Activated CD4-positive, alpha-beta T cell treated with anti-CD3 and anti-CD28 coated beads, Interleukin-2, amount 50 U/mL, for 48 hours (primary cell): ENCODE measurements around the gene TDRD9.

ENCODE experiments used
- DNase-seq, 2 experiments: peaks; one replicate each; pipeline ENCODE4 v3.0.0-alpha.2; 2020

Gene TDRD9

GRCh38 chr14:104034976-104035699 lies 106.9 kb downstream of the TDRD9 start:
- DNase-seq, result no peak

- no peak for DNase-seq
These were observed 108.0 kb downstream of the TDRD9 start for GRCh38 chr14:104036212-104036611.

- no peak for DNase-seq
These were observed 108.8 kb downstream of the TDRD9 start for GRCh38 chr14:104037074-104037473.

- DNase-seq, result no peak
These were observed 109.6 kb downstream of the TDRD9 start for GRCh38 chr14:104037903-104038302.

- DNase-seq, result no peak
These were observed 111.0 kb downstream of the TDRD9 start for GRCh38 chr14:104039214-104039613.

GRCh38 chr14:104040539-104040938 lies 112.3 kb downstream of the TDRD9 start:
- no peak for DNase-seq

- no peak for DNase-seq
These were observed 113.3 kb downstream of the TDRD9 start for GRCh38 chr14:104041430-104042104.

- no peak for DNase-seq
These were observed 115.8 kb downstream of the TDRD9 start for GRCh38 chr14:104044016-104044415.

- no peak for DNase-seq
These were observed 119.5 kb downstream of the TDRD9 start for GRCh38 chr14:104047761-104048160.

- no peak for DNase-seq
These were observed 120.7 kb downstream of the TDRD9 start for GRCh38 chr14:104048758-104049507.

- no peak for DNase-seq
These were observed 121.5 kb downstream of the TDRD9 start for GRCh38 chr14:104049576-104050240.

GRCh38 chr14:104051092-104051813 lies 123.0 kb downstream of the TDRD9 start:
- no peak for DNase-seq

GRCh38 chr14:104054222-104054905 lies 126.1 kb downstream of the TDRD9 start:
- no peak for DNase-seq

GRCh38 chr14:104062281-104062680 lies 134.0 kb downstream of the TDRD9 start:
- DNase-seq, result no peak

- DNase-seq, result no peak
These were observed 135.7 kb downstream of the TDRD9 start for GRCh38 chr14:104064003-104064402.

- no peak for DNase-seq
These were observed 138.0 kb downstream of the TDRD9 start for GRCh38 chr14:104066279-104066678.

- no peak for DNase-seq
These were observed 138.6 kb downstream of the TDRD9 start for GRCh38 chr14:104066719-104067295.

- DNase-seq, result no peak
These were observed 141.3 kb downstream of the TDRD9 start for GRCh38 chr14:104069541-104069940.

GRCh38 chr14:104072586-104072985 lies 144.3 kb downstream of the TDRD9 start:
- DNase-seq, result no peak

GRCh38 chr14:104073764-104074163 lies 145.5 kb downstream of the TDRD9 start:
- no peak for DNase-seq

GRCh38 chr14:104075530-104076151 lies 147.4 kb downstream of the TDRD9 start:
- DNase-seq, result no peak
